ENCODE data around the gene AOX1. TPM values are rescaled to one million over a fixed set of nuclear protein-coding genes. Genes with fewer than 3 reads are reported as not detected.
"Not testable (repeated sequence)": the region's sequence is repeated elsewhere in the genome, so short reads cannot be mapped to it uniquely, and the experiment has no call there.

The AOX1 gene
- total and polyA plus RNA-seq, 7 donors = 1.6 to 65.5 (median 27.0) TPM

DNA sequence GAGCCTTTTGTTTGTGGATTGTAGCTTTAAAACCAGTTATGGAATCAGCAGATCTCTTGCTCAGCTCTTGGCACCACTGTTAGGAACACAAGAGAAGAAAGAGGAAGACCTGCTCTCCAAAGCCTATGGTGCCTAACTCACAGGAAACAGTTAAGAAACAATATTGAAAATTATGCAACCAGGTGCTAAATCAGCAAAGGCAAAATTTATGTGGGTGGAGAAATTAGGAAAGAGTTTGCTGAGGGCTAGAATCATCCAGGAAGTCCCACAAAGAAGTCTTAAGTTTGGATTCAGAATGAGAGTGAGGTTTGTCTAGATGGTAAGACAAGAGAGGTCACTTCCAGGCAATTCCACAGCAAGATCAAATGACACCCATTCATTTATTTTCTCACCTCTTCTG is 49.4 kb downstream of the AOX1 start:
- Histone ChIP-seq H3K9me3 (peaks cover 0 to 4% (median 0%) of the 10 kb centered on the region in 4 donors), H3K4me3 (no peak overlapping the region), H3K27me3 (no peaks in the 10 kb centered on the region), H3K36me3 (peaks cover 0 to 14% (median 0%) of the 10 kb centered on the region in 4 donors), H3K27ac (no peak overlapping the region), H3K4me1 (no peaks in the 10 kb centered on the region)
- intact Hi-C loops (cut with DNase I) = no loop called here
- no peak for DNase-seq
- TF ChIP-seq, protein P1, sequence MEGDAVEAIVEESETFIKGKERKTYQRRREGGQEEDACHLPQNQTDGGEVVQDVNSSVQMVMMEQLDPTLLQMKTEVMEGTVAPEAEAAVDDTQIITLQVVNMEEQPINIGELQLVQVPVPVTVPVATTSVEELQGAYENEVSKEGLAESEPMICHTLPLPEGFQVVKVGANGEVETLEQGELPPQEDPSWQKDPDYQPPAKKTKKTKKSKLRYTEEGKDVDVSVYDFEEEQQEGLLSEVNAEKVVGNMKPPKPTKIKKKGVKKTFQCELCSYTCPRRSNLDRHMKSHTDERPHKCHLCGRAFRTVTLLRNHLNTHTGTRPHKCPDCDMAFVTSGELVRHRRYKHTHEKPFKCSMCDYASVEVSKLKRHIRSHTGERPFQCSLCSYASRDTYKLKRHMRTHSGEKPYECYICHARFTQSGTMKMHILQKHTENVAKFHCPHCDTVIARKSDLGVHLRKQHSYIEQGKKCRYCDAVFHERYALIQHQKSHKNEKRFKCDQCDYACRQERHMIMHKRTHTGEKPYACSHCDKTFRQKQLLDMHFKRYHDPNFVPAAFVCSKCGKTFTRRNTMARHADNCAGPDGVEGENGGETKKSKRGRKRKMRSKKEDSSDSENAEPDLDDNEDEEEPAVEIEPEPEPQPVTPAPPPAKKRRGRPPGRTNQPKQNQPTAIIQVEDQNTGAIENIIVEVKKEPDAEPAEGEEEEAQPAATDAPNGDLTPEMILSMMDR (IDR thresholded peaks at IDR 0.05) = no peak
- peak in 1 of 4 donors; percentile 10 for TF ChIP-seq POLR2AphosphoS5 (IDR thresholded peaks at IDR 0.05)

DNA sequence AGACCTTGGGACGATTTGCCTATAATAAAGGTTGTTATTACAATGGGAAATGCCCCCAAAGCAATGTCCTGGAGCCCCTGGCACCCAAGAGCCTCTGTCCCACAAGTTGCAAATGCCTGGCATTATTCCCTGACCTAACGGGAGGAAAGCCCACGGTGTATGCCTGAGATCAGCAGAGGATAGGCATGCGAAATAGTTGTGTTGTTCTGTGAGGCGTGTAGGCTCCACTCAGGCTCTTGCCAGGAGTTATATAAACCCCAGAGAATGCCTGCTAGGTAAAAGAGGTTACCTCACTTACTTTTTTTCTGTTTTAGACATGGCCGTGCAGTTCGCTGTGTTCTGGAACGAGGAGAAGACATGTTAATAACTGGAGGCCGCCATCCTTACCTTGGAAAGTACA is 52.1 kb downstream of the AOX1 start:
- DNase-seq = no peak
- intact Hi-C loops (cut with DNase I) = no loop called here
- WGBS, 2 donors = 89 to 92% methylated on average over 9 of the region's 9 CpGs
- peaks cover 0 to 14% (median 0%) of the 10 kb centered on the region in 4 donors for H3K36me3 ChIP-seq
- no peaks in the 10 kb centered on the region for H3K27me3 ChIP-seq
- H3K9me3 ChIP-seq = peaks cover 0 to 2% (median 0%) of the 10 kb centered on the region in 4 donors
- TF ChIP-seq POLR2A (IDR thresholded peaks at IDR 0.05) (no peak), POLR2AphosphoS5 (IDR thresholded peaks at IDR 0.05) (no peak)
- H3K4me3 ChIP-seq = no peak overlapping the region
- H3K27ac ChIP-seq = no peak overlapping the region
- no peaks in the 10 kb centered on the region for H3K4me1 ChIP-seq

DNA sequence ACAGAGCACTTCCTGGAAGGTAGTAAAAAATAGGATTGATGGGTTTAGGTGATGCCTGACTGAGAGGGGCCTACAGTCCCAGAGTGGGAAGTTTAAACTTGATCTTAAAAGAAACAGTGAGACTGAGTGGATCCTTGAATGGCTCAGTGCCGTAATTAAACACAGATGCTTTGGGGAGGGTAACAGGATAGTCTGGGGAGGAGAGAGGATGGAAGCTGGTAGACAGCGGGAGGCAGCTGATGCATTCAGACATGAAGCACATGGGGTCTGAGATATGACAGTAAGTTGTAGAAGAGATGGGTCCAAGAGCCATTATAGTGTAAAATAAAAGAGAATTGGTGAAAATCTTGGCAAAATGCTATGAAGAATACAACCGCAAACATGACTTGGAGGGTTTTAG is 54.4 kb downstream of the AOX1 start:
- Histone ChIP-seq H3K9me3 (no peaks in the 10 kb centered on the region), H3K4me1 (no peaks in the 10 kb centered on the region), H3K27me3 (no peaks in the 10 kb centered on the region), H3K36me3 (peaks cover 0 to 4% (median 0%) of the 10 kb centered on the region in 4 donors), H3K4me3 (no peak overlapping the region), H3K27ac (no peak overlapping the region)
- no peak for DNase-seq
- intact Hi-C loops (cut with DNase I) = no loop called here
- 96% methylated on average over 3 of the region's 3 CpGs for WGBS, 2 donors
- no peak for TF ChIP-seq POLR2AphosphoS5 (IDR thresholded peaks at IDR 0.05)
- TF ChIP-seq POLR2A (IDR thresholded peaks at IDR 0.05) = no peak
- TF ChIP-seq, protein P1 (IDR thresholded peaks at IDR 0.05) = no peak
- no peak for TF ChIP-seq EP300 (IDR thresholded peaks at IDR 0.05)

DNA sequence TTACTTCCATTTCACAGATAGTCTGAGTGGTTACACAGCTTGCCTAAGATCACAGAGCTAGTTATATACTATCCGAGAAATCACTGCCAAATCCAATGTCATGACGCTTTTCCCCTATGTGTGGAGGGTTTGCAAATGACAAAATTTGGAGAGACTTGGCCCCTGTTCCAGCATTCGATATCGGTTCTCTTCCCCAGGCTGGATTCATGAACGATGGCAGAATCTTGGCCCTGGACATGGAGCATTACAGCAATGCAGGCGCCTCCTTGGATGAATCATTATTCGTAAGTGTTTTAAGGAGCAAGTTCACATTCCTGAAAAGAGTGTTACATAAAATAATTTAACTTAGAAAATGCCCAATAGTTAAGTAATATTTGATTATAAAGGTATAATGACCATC is 55.1 kb downstream of the AOX1 start:
- no peak overlapping the region for H3K27ac ChIP-seq
- H3K9me3 ChIP-seq = no peaks in the 10 kb centered on the region
- no peaks in the 10 kb centered on the region for H3K36me3 ChIP-seq
- TF ChIP-seq POLR2AphosphoS5 (IDR thresholded peaks at IDR 0.05) (no peak), POLR2A (IDR thresholded peaks at IDR 0.05) (no peak), EP300 (IDR thresholded peaks at IDR 0.05) (no peak)
- TF ChIP-seq, protein P1 (IDR thresholded peaks at IDR 0.05) = no peak
- intact Hi-C loops (cut with DNase I) = no loop called here
- H3K4me1 ChIP-seq = no peaks in the 10 kb centered on the region
- H3K27me3 ChIP-seq = no peaks in the 10 kb centered on the region
- H3K4me3 ChIP-seq = no peak overlapping the region
- no peak for DNase-seq
- WGBS, 2 donors = 91 to 95% methylated on average over 7 of the region's 7 CpGs

DNA sequence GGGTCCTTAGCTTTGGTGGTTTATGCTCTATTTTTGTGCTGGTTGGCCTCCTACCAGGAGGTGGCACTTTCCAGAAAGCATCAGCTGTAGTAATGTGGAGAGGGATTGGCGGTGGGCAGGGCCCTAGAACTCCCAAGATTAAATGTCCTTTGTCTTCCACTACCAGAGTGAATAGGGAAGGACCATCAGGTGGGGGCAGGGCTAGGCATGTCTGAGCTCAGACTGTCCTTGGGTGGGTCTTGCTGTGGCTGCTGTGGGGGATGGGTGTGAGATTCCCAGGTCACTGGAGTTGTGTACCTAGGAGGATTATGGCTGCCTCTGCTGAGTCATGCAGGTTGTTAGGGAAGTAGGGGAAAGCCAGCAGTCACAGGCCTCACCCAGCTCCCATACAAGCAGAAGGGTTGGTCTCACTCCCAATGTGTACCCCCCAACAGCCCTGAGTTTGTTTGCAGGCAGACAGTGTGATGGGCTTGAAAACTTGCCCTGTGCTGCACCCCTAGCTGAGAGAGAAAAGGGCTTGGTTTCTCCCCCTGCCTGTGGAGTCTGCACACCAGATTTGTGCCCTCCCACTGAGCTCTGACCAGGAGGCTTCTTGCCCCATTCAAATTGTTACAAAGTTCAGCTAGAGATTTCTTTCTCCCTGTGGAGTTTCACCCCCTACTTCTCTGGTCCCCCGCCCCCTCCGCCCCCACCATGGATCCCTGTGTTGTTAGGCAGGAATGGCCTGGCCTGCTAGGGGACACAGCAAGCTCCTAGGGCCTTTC is 62.9 kb downstream of the AOX1 start:
- intact Hi-C loops (cut with DNase I); H3K9me3 ChIP-seq; H3K4me1 ChIP-seq; DNase-seq; H3K4me3 ChIP-seq; H3K36me3 ChIP-seq; H3K27ac ChIP-seq; H3K27me3 ChIP-seq: not testable (repeated sequence)
- 93 to 96% methylated on average over 3 of the region's 3 CpGs for WGBS, 2 donors

DNA sequence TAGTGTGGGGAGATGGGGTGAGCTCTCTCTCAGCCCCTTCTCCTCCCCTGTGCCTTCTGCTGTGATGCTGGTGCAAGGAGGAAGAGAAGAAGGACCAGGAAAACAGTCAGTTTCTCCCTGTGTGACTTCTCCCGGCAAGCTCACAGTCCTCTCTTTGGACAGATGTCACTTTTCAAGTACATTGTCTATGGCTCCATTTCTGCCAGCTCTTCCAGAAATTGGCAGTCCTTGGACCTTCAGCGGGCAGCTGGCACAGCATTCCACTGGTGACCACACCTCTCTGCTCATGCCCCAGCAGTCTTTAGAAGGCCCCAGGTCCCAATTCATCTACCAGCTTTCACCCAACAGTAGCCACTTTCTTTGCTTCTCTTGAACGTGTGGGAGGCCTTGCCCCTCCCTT is 63.9 kb downstream of the AOX1 start:
- intact Hi-C loops (cut with DNase I) = no loop called here
- WGBS, 2 donors = 84 to 85% methylated on average over 3 of the region's 3 CpGs
- Histone ChIP-seq H3K36me3 (no peaks in the 10 kb centered on the region), H3K4me1 (no peaks in the 10 kb centered on the region), H3K4me3 (no peak overlapping the region), H3K27me3 (no peaks in the 10 kb centered on the region), H3K27ac (no peak overlapping the region), H3K9me3 (no peaks in the 10 kb centered on the region)
- DNase-seq = no peak
- TF ChIP-seq POLR2A (IDR thresholded peaks at IDR 0.05) (no peak), POLR2AphosphoS5 (IDR thresholded peaks at IDR 0.05) (no peak), EP300 (IDR thresholded peaks at IDR 0.05) (no peak)
- TF ChIP-seq, protein P1 (IDR thresholded peaks at IDR 0.05) = no peak

All from sigmoid colon (tissue), 7 donors.